ENCODE results near the gene MTURN. TPM values are rescaled to one million over a fixed set of nuclear protein-coding genes. Genes with fewer than 3 reads are reported as not detected.

MTURN gene
- total RNA-seq, 2 donors from 2014 or later, result 4.7 to 8.1 TPM

- DNase-seq (ENCODE audit: low spot score in 2 of 2) (no peak), ATAC-seq (no peak)
- Mint-ChIP-seq H3K36me3 (no peaks in the 10 kb centered on the region), H3K9me3 (no peaks in the 10 kb centered on the region), H3K27ac (no peak overlapping the region)
These were observed 33.1 kb downstream of the MTURN start for GRCh38 chr7:30167901-30168300.

- no peaks in the 10 kb centered on the region for H3K36me3 Mint-ChIP-seq
- ATAC-seq (no peak), DNase-seq (ENCODE audit: low spot score in 2 of 2) (no peak)
- H3K9me3 Mint-ChIP-seq, result no peaks in the 10 kb centered on the region
- H3K27ac Mint-ChIP-seq, result no peak overlapping the region
These were observed 34.2 kb downstream of the MTURN start for GRCh38 chr7:30168835-30169573.

- DNase-seq (ENCODE audit: low spot score in 2 of 2) (no peak), ATAC-seq (no peak)
- Mint-ChIP-seq H3K36me3 (no peaks in the 10 kb centered on the region), H3K27ac (no peak overlapping the region), H3K9me3 (no peaks in the 10 kb centered on the region)
These were observed 34.8 kb downstream of the MTURN start for GRCh38 chr7:30169579-30169978.

GRCh38 chr7:30170476-30171205 is 35.9 kb downstream of the MTURN start:
- DNase-seq (ENCODE audit: low spot score in 2 of 2) (no peak), ATAC-seq (no peak)
- Mint-ChIP-seq H3K9me3 (no peaks in the 10 kb centered on the region), H3K36me3 (no peaks in the 10 kb centered on the region), H3K27ac (no peak overlapping the region)

- Mint-ChIP-seq H3K36me3 (no peaks in the 10 kb centered on the region), H3K27ac (no peak overlapping the region), H3K9me3 (no peaks in the 10 kb centered on the region)
- DNase-seq (ENCODE audit: low spot score in 2 of 2) (no peak), ATAC-seq (no peak)
These were observed 37.1 kb downstream of the MTURN start for GRCh38 chr7:30171766-30172447.

- Mint-ChIP-seq H3K9me3 (no peaks in the 10 kb centered on the region), H3K27ac (no peak overlapping the region), H3K36me3 (no peaks in the 10 kb centered on the region)
- ATAC-seq, result no peak
- no peak for DNase-seq (ENCODE audit: low spot score in 2 of 2)
These were observed 37.7 kb downstream of the MTURN start for GRCh38 chr7:30172451-30172850.

GRCh38 chr7:30173058-30173897 is 38.5 kb downstream of the MTURN start:
- no peaks in the 10 kb centered on the region for H3K9me3 Mint-ChIP-seq
- H3K27ac Mint-ChIP-seq, result no peak overlapping the region
- DNase-seq (ENCODE audit: low spot score in 2 of 2), result no peak
- no peaks in the 10 kb centered on the region for H3K36me3 Mint-ChIP-seq
- no peak for ATAC-seq

- no peak overlapping the region for H3K27ac Mint-ChIP-seq
- no peaks in the 10 kb centered on the region for H3K9me3 Mint-ChIP-seq
- no peak for ATAC-seq
- DNase-seq (ENCODE audit: low spot score in 2 of 2), result no peak
- no peaks in the 10 kb centered on the region for H3K36me3 Mint-ChIP-seq
These were observed 40.4 kb downstream of the MTURN start for GRCh38 chr7:30175180-30175579.

GRCh38 chr7:30175636-30176147 is 40.9 kb downstream of the MTURN start:
- no peak overlapping the region for H3K27ac Mint-ChIP-seq
- no peak for ATAC-seq
- no peaks in the 10 kb centered on the region for H3K36me3 Mint-ChIP-seq
- H3K9me3 Mint-ChIP-seq, result no peaks in the 10 kb centered on the region
- no peak for DNase-seq (ENCODE audit: low spot score in 2 of 2)

- no peak overlapping the region for H3K27ac Mint-ChIP-seq
- H3K36me3 Mint-ChIP-seq, result no peaks in the 10 kb centered on the region
- ATAC-seq (no peak), DNase-seq (ENCODE audit: low spot score in 2 of 2) (no peak)
- H3K9me3 Mint-ChIP-seq, result no peaks in the 10 kb centered on the region
These were observed 41.8 kb downstream of the MTURN start for GRCh38 chr7:30176463-30177109.

- H3K36me3 Mint-ChIP-seq, result no peaks in the 10 kb centered on the region
- no peak overlapping the region for H3K27ac Mint-ChIP-seq
- no peaks in the 10 kb centered on the region for H3K9me3 Mint-ChIP-seq
- ATAC-seq (no peak), DNase-seq (ENCODE audit: low spot score in 2 of 2) (no peak)
These were observed 42.4 kb downstream of the MTURN start for GRCh38 chr7:30177186-30177585.

GRCh38 chr7:30177965-30178364 is 43.2 kb downstream of the MTURN start:
- DNase-seq (ENCODE audit: low spot score in 2 of 2) (no peak), ATAC-seq (no peak)
- Mint-ChIP-seq H3K36me3 (no peaks in the 10 kb centered on the region), H3K27ac (no peak overlapping the region), H3K9me3 (no peaks in the 10 kb centered on the region)

GRCh38 chr7:30178748-30179436 is 44.1 kb downstream of the MTURN start:
- no peaks in the 10 kb centered on the region for H3K9me3 Mint-ChIP-seq

GRCh38 chr7:30180718-30181117 is 45.9 kb downstream of the MTURN start:
- no peaks in the 10 kb centered on the region for H3K9me3 Mint-ChIP-seq

More at GRCh38 chr7:30178748-30179436, 44.1 kb downstream of the MTURN start:
- Mint-ChIP-seq H3K27ac (no peak overlapping the region), H3K36me3 (no peaks in the 10 kb centered on the region)
- ATAC-seq (no peak), DNase-seq (ENCODE audit: low spot score in 2 of 2) (no peak)

GRCh38 chr7:30181211-30181610 is 46.4 kb downstream of the MTURN start:
- Mint-ChIP-seq H3K27ac (no peak overlapping the region), H3K9me3 (peaks cover 0 to 2% of the 10 kb centered on the region in 2 donors), H3K36me3 (no peaks in the 10 kb centered on the region)
- ATAC-seq, result no peak
- no peak for DNase-seq (ENCODE audit: low spot score in 2 of 2)

More at GRCh38 chr7:30180718-30181117, 45.9 kb downstream of the MTURN start:
- Mint-ChIP-seq H3K36me3 (no peaks in the 10 kb centered on the region), H3K27ac (no peak overlapping the region)
- DNase-seq (ENCODE audit: low spot score in 2 of 2) (no peak), ATAC-seq (no peak)

Data from activated naive CD4-positive, alpha-beta T cell treated with anti-CD3 and anti-CD28 coated beads, Interleukin-2, amount 50 U/mL, for 72 hours (primary cell).